Naive thymus-derived CD8-positive, alpha-beta T cell (primary cell): ENCODE measurements around the gene DOHH. TPM values are rescaled to one million over a fixed set of nuclear protein-coding genes. Genes with fewer than 3 reads are reported as not detected.
A peak's percentile ranks its signal among the peaks of the same experiment; 100 is the strongest.
"Not testable (repeated sequence)": the region's sequence is repeated elsewhere in the genome, so short reads cannot be mapped to it uniquely, and the experiment has no call there.

Source experiments
- ATAC-seq, 2 donors: fragments of 150-1000 bp; cut with Tn5 transposase in 1 of 2; sonication (Bioruptor Pico), chemical (Tn5 transposase) in 1 of 2; 1 replicate in 1 of 2; 2 replicates in 1 of 2; pipeline ENCODE4 v1.10.0; 2021; ENCODE audit warnings: mild to moderate bottlenecking in 2 of 2, moderate library complexity in 2 of 2
- POLR2A ChIA-PET: fragments of 350-600 bp; sonication (Branson Sonifier 250); formaldehyde crosslinking; loops from one replicate; lab custom pipeline; 2021; ENCODE audit warnings: antibody characterized with exemption; lab: Charles Lee
- DNase-seq, 10 donors: peaks; one replicate each; pipeline versions ENCODE4 v3.0.0 to v3.0.0-alpha.2; 2020 to 2022
- H3K27ac Mint-ChIP-seq, 10 donors: one replicate each; pipeline ENCODE4 v1.8.0; 2020 to 2022; ENCODE audit warnings: mild to moderate bottlenecking in 10 of 10, mixed read lengths in 10 of 10, moderate library complexity in 4 of 10, inconsistent platforms in 1 of 10
- H3K27me3 Mint-ChIP-seq, 5 donors: one replicate each; pipeline ENCODE4 v1.8.0; 2021 to 2022; ENCODE audit warnings: mixed read lengths in 5 of 5
- H3K36me3 Mint-ChIP-seq, 3 donors: one replicate each; pipeline ENCODE4 v1.8.0; 2020 to 2022; ENCODE audit warnings: mixed read lengths in 3 of 3, mild to moderate bottlenecking in 2 of 3, inconsistent platforms in 1 of 3
- H3K4me1 Mint-ChIP-seq, 4 donors: one replicate each; pipeline ENCODE4 v1.8.0; 2021 to 2022; ENCODE audit warnings: mixed read lengths in 4 of 4
- H3K4me3 Mint-ChIP-seq, 10 donors: one replicate each; pipeline ENCODE4 v1.8.0; 2020 to 2022; ENCODE audit warnings: mild to moderate bottlenecking in 10 of 10, mixed read lengths in 10 of 10, moderate library complexity in 6 of 10, inconsistent platforms in 1 of 10
- H3K9me3 Mint-ChIP-seq, 9 donors: one replicate each; pipeline ENCODE4 v1.8.0; 2020 to 2022; ENCODE audit warnings: mixed read lengths in 9 of 9, mild to moderate bottlenecking in 3 of 9, inconsistent platforms in 1 of 9, moderate library complexity in 1 of 9
- polyA plus RNA-seq, 3 donors: library from polyadenylated mRNA; unstranded; fragments of 300-500 nt; fragmentation: Illumina TruSeq; gene quantifications; one replicate each; pipeline ENCODE4 v1.2.3, GENCODE V29; 2021
- total RNA-seq, 8 experiments: library from RNA in 2 of 8; stranded (reverse) in 2 of 8; gene quantifications; one replicate each; pipeline ENCODE4 v1.2.3 and lab custom pipeline; 2021 to 2026

DOHH gene
- total and polyA plus RNA-seq, 5 experiments from 2014 or later, result 6.5 to 15.5 (median 6.9) TPM

GRCh38 chr19:3515891-3516422 is 15.5 kb upstream of the DOHH start:
- Mint-ChIP-seq H3K4me1 (peaks cover 19 to 64% (median 49%) of the 10 kb centered on the region in 4 donors), H3K9me3 (no peaks in the 10 kb centered on the region), H3K27me3 (no peaks in the 10 kb centered on the region), H3K4me3 (peak overlapping the region in 5 of 10 donors; percentile 3 to 58 (median 33)), H3K27ac (peak overlapping the region in 8 of 10 donors; percentile 55 to 89 (median 78)), H3K36me3 (peaks cover 0 to 5% (median 0%) of the 10 kb centered on the region in 3 donors)
- DNase-seq (no peak), ATAC-seq (peak in 1 of 2 donors; percentile 17)
- POLR2A ChIA-PET, result interaction anchor here (0.8 to 1.1 kb wide), 3 partner anchors 16 to 550 kb away, joined by 3 read pairs; partner anchors contain the start of genes DOHH and MFSD12

GRCh38 chr19:3514930-3515329 is 14.5 kb upstream of the DOHH start:
- POLR2A ChIA-PET, result no interaction called here
- Mint-ChIP-seq H3K27me3 (no peaks in the 10 kb centered on the region), H3K9me3 (no peaks in the 10 kb centered on the region), H3K27ac (peak overlapping the region in 4 of 10 donors; percentile 43 to 89 (median 59)), H3K36me3 (peaks cover 0 to 6% (median 0%) of the 10 kb centered on the region in 3 donors), H3K4me3 (peak overlapping the region in 1 of 10 donors; percentile 26), H3K4me1 (peaks cover 18 to 66% (median 53%) of the 10 kb centered on the region in 4 donors)
- ATAC-seq, result no peak
- DNase-seq, result peak in 1 of 10 donors; percentile 57

DNA sequence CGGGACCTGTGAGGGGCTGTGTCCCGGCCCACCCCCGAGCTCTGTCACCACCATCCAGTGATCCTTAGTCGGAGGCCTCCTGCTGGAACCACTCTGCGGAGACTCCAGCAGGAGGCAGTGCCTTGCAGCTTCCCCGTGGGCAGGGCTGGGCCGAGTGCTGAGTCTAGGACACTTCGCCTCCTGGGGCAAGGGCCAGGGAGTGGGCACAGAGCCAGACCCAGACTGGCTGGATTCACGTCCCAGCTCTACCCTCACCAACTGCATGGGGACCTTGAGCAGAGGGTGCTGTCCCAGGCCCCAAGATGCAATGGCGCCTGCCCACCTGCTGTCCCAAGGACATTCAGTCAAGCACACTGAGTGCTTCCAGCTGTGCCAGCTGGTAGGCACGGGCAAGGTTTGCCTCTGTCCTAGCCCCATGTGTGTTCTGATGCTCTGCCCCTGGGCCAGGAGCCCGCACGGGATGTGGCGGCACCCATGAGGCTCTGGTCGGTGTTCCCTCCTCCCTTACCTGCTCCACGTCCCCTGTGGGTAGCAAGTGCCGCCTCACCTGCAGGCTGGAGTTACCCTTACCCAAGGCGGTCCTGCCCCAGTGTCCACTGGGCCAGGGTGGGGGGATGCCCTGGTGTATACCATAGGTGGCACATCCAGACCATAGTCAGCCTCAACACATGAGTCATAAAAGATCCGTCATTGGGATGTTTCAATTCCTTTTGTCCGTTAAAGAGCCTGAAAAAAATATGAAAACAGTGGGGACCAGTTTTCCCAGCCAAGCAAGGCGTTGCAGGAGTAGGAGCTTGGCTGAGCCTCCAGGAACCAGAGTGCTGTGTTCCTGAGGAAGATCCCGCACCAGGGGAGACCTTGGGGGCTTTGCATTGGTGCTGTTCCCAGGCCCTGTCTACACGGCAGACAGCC is 13.0 kb upstream of the DOHH start:
- Mint-ChIP-seq H3K4me1 (peaks cover 27 to 77% (median 63%) of the 10 kb centered on the region in 4 donors), H3K27me3 (no peaks in the 10 kb centered on the region), H3K9me3 (no peaks in the 10 kb centered on the region), H3K4me3 (no peak overlapping the region), H3K27ac (peak overlapping the region in 2 of 10 donors; percentile 21 to 60), H3K36me3 (peaks cover 0 to 14% (median 0%) of the 10 kb centered on the region in 3 donors)
- DNase-seq (no peak), ATAC-seq (no peak)
- POLR2A ChIA-PET, result no interaction called here

GRCh38 chr19:3512562-3513228 is 12.2 kb upstream of the DOHH start:
- H3K4me1 Mint-ChIP-seq, result peaks cover 27 to 79% (median 65%) of the 10 kb centered on the region in 4 donors
- no peaks in the 10 kb centered on the region for H3K27me3 Mint-ChIP-seq
- H3K9me3 Mint-ChIP-seq, result no peaks in the 10 kb centered on the region
- H3K27ac Mint-ChIP-seq, result peak overlapping the region in 1 of 10 donors; percentile 53
- no peak overlapping the region for H3K4me3 Mint-ChIP-seq
- no peak for DNase-seq
- ATAC-seq, result no peak
- H3K36me3 Mint-ChIP-seq, result peaks cover 0 to 17% (median 0%) of the 10 kb centered on the region in 3 donors
- POLR2A ChIA-PET, result no interaction called here

GRCh38 chr19:3511506-3512251 is 11.2 kb upstream of the DOHH start:
- Mint-ChIP-seq H3K27ac (no peak overlapping the region), H3K27me3 (no peaks in the 10 kb centered on the region), H3K9me3 (no peaks in the 10 kb centered on the region), H3K4me3 (no peak overlapping the region), H3K36me3 (peaks cover 0 to 17% (median 0%) of the 10 kb centered on the region in 3 donors), H3K4me1 (peaks cover 28 to 82% (median 67%) of the 10 kb centered on the region in 4 donors)
- no peak for ATAC-seq
- DNase-seq, result no peak
- POLR2A ChIA-PET, result no interaction called here

DNA sequence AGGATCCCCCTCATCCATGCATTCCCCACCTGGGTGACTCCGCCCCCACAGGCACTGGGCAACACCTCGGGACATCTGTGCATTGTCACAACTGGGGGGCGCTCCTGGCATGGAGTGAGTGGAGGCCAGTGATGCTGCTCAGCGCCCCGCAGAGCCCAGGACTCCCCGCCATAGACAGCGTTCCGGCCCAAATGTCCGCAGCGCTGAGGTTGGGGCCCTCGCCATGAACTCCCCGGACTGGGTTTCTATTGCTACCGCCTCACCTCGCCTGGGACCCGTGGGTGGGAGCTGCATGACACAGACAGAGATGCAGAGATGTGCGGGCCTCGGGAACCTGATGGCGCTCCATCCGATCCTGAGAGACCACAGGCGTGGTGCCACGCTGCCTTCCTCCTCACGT is 10.3 kb upstream of the DOHH start:
- ATAC-seq, result no peak
- Mint-ChIP-seq H3K27me3 (no peaks in the 10 kb centered on the region), H3K4me3 (no peak overlapping the region), H3K9me3 (no peaks in the 10 kb centered on the region), H3K4me1 (peaks cover 27 to 75% (median 60%) of the 10 kb centered on the region in 4 donors), H3K27ac (no peak overlapping the region), H3K36me3 (peaks cover 0 to 17% (median 0%) of the 10 kb centered on the region in 3 donors)
- no peak for DNase-seq
- POLR2A ChIA-PET, result no interaction called here

GRCh38 chr19:3509566-3509989 is 9.1 kb upstream of the DOHH start:
- H3K4me3 Mint-ChIP-seq, result peak overlapping the region in 9 of 10 donors; percentile 39 to 80 (median 66)
- no peaks in the 10 kb centered on the region for H3K9me3 Mint-ChIP-seq
- POLR2A ChIA-PET, result no interaction called here
- H3K27me3 Mint-ChIP-seq, result no peaks in the 10 kb centered on the region
- H3K4me1 Mint-ChIP-seq, result peaks cover 29 to 76% (median 57%) of the 10 kb centered on the region in 4 donors
- H3K36me3 Mint-ChIP-seq, result peaks cover 0 to 17% (median 0%) of the 10 kb centered on the region in 3 donors
- no peak for DNase-seq
- peak overlapping the region in 6 of 10 donors; percentile 49 to 86 (median 73) for H3K27ac Mint-ChIP-seq
- no peak for ATAC-seq

GRCh38 chr19:3508771-3509535 is 8.5 kb upstream of the DOHH start:
- Mint-ChIP-seq H3K27ac (peak overlapping the region in 9 of 10 donors; percentile 32 to 88 (median 74)), H3K9me3 (no peaks in the 10 kb centered on the region), H3K4me3 (peak overlapping the region; percentile 31 to 80 (median 65)), H3K4me1 (peaks cover 26 to 72% (median 53%) of the 10 kb centered on the region in 4 donors), H3K36me3 (peaks cover 0 to 17% (median 0%) of the 10 kb centered on the region in 3 donors), H3K27me3 (no peaks in the 10 kb centered on the region)
- no peak for DNase-seq
- POLR2A ChIA-PET, result interaction anchor here (0.7 kb wide), 2 partner anchors 14 to 400 kb away, joined by 3 to 4 read pairs; no protein-coding TSS in a partner anchor
- ATAC-seq, result no peak

- POLR2A ChIA-PET, result interaction anchor here (0.7 kb wide), 2 partner anchors 13 to 399 kb away, joined by 3 to 4 read pairs; no protein-coding TSS in a partner anchor
- peaks cover 24 to 65% (median 50%) of the 10 kb centered on the region in 4 donors for H3K4me1 Mint-ChIP-seq
- peaks cover 0 to 17% (median 0%) of the 10 kb centered on the region in 3 donors for H3K36me3 Mint-ChIP-seq
- peak overlapping the region; percentile 25 to 94 (median 66) for H3K4me3 Mint-ChIP-seq
- not testable (repeated sequence) for H3K9me3 Mint-ChIP-seq, H3K27me3 Mint-ChIP-seq, DNase-seq, ATAC-seq
- peak overlapping the region in 8 of 10 donors; percentile 19 to 80 (median 38) for H3K27ac Mint-ChIP-seq
Observed at GRCh38 chr19:3508121-3508661, 7.7 kb upstream of the DOHH start.

DNA sequence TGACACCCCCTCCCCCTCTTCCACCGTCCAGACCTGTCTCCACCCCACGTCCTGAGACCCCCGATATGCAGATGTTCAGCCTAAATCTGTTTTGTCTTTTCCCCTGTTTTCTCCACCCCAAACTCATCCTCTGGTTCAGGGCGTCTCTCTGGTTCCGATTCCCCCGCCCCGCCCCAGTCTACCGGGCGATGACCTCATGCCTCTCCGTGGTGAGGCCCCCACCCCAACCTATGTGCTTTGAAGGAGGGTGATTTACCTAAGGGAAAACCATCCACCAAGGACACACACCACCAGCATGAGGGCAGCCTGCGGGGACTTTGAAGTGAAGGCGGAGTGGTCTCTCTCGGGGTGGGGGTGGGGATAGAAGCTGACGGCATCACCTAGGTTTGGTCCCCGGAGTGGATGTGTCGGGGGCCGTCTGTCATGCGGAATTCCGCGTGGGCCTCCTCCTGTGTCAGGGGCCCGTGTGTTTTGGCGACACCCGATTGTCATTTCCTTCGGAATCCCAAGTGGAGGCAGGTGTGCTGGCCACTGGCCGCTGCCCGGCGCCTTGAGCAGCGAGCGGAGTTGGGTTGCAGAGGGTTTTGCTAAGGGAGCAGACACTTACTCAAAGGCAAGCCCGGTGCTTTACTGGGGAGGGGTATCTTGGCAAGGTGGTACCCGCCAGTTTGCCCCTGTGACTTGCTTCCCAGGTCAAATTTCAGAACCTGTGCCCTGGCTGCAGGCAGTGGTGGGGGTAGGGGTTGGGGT is 7.1 kb upstream of the DOHH start:
- POLR2A ChIA-PET, result interaction anchor here (1.3 to 2.3 kb wide), 3 partner anchors 10 to 159 kb away, joined by 3 to 17 read pairs (median 4); partner anchors contain the start of gene MFSD12
- Mint-ChIP-seq H3K4me1 (peaks cover 24 to 63% (median 50%) of the 10 kb centered on the region in 4 donors), H3K36me3 (peaks cover 0 to 17% (median 0%) of the 10 kb centered on the region in 3 donors), H3K9me3 (no peaks in the 10 kb centered on the region), H3K4me3 (peak overlapping the region; percentile 80 to 95 (median 88)), H3K27me3 (no peaks in the 10 kb centered on the region), H3K27ac (peak overlapping the region; percentile 43 to 94 (median 90))
- DNase-seq (peak in 5 of 10 donors; percentile 24 to 73 (median 33)), ATAC-seq (no peak)
